ENCODE results near the gene DAPK1.

The DAPK1 gene

DNA sequence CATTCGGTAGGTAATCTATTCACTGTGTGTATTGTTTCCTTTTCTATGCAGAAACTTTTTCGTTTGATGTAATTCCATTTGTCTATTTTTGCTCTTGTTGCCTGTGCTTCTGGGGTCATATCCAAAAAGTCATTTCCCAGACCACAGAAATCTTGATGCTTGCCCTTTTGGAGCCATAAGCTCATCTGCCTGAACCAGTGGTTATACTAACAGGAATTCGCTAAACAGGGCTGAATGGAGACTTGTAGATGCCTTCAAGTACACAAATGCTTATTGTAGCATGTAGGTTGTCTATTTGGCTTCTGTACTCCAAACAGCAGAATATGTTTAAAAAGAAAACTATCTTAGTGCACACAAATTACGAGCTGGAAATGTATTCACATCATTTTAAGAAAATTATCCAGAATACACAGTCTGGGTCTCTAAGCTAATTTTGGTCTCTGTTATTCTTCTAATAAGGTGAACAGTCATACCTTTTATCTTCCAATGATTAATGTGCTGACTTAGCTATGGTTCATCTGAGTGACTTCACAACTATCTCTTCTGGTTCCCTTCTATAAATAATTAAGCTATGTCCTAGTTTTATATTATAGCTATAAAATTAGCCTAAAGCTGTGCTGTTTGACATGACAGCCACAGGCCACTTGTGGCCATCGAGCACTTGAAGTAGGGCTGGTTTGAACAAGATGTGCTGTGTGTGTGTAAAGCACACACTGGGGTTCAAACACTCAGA is 87.6 kb downstream of the DAPK1 start:
- Mint-ChIP-seq H3K27ac (no peak overlapping the region), H3K9me3 (no peaks in the 10 kb centered on the region), H3K27me3 (no peaks in the 10 kb centered on the region), H3K36me3 (no peaks in the 10 kb centered on the region), H3K4me1 (no peaks in the 10 kb centered on the region), H3K4me3 (no peak overlapping the region)
- DNase-seq = no peak
- ATAC-seq (replicated peaks) = no peak

GRCh38 chr9:87586731-87587355 is 89.2 kb downstream of the DAPK1 start:
- no peaks in the 10 kb centered on the region for H3K36me3 Mint-ChIP-seq

DNA sequence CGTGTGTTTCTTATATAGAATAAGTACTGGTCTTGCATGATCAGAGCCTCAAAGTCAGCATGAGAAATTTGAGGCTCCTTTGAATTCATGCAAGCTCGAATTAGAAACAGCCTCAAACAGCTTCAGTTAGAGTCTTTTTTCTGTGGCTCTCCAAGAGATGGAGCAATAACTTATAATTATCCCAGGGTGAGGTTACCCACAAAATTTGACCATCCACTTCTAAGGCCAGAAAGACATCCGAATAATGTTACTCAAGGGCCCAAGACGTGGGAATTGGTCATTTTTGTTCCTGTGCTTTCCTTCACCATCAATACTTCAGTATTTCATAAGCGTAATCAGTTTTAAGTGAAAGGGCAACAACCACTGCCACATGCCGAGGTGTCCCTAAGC is 89.7 kb downstream of the DAPK1 start:
- ATAC-seq (replicated peaks) (no peak), DNase-seq (no peak)
- Mint-ChIP-seq H3K4me3 (no peak overlapping the region), H3K27ac (no peak overlapping the region), H3K27me3 (no peaks in the 10 kb centered on the region), H3K36me3 (no peaks in the 10 kb centered on the region), H3K9me3 (no peaks in the 10 kb centered on the region), H3K4me1 (no peaks in the 10 kb centered on the region)

More at GRCh38 chr9:87586731-87587355, 89.2 kb downstream of the DAPK1 start:
- no peak for ATAC-seq (replicated peaks)
- H3K4me1 Mint-ChIP-seq = no peaks in the 10 kb centered on the region
- no peaks in the 10 kb centered on the region for H3K9me3 Mint-ChIP-seq
- no peak overlapping the region for H3K27ac Mint-ChIP-seq
- no peak overlapping the region for H3K4me3 Mint-ChIP-seq
- no peaks in the 10 kb centered on the region for H3K27me3 Mint-ChIP-seq
- DNase-seq = no peak

DNA sequence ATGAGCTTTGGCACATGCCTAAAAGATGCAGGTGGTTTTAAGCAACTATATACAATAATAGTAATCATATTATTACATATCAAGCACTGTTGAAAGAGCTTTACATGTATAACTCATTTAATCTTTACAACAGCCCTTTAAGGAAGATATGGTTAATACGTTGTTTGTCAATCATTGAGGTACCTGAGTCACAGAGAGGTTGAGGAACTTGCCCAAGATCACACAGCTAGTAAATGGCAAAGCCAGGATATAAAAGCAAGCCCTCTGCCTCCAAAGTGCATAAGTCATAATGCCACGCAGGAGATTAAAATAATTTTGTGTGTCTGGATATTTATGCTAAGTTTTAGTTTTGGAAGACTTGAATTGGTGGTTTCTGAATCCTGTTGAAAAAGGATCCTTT is 90.2 kb downstream of the DAPK1 start:
- Mint-ChIP-seq H3K36me3 (no peaks in the 10 kb centered on the region), H3K27me3 (no peaks in the 10 kb centered on the region), H3K4me1 (no peaks in the 10 kb centered on the region), H3K9me3 (no peaks in the 10 kb centered on the region), H3K27ac (no peak overlapping the region), H3K4me3 (no peak overlapping the region)
- no peak for ATAC-seq (replicated peaks)
- DNase-seq = no peak

DNA sequence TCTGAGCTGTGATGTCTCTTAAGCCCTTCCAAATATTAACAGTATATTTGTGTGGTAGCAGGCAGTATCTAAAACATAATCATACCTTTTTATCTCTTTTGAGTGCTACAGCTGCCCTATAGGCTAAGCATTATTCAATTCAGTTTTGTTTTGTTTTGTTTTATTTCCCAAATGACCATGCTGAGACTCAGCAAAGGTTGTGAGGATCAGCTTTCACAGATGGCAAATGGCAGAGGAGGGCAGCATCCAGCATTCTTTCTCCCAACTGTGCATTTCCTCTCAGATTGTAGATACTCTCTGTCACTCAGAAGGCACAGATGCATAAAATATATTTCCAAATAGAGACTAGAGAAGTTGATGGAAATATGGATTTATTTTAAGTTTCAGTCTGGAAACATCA is 90.7 kb downstream of the DAPK1 start:
- no peak overlapping the region for H3K27ac Mint-ChIP-seq
- no peak overlapping the region for H3K4me3 Mint-ChIP-seq
- ATAC-seq (replicated peaks) (no peak), DNase-seq (no peak)
- no peaks in the 10 kb centered on the region for H3K9me3 Mint-ChIP-seq
- no peaks in the 10 kb centered on the region for H3K27me3 Mint-ChIP-seq
- H3K4me1 Mint-ChIP-seq = no peaks in the 10 kb centered on the region
- no peaks in the 10 kb centered on the region for H3K36me3 Mint-ChIP-seq

GRCh38 chr9:87590996-87591395 is 93.3 kb downstream of the DAPK1 start:
- DNase-seq (no peak), ATAC-seq (replicated peaks) (no peak)
- Mint-ChIP-seq H3K27ac (no peak overlapping the region), H3K4me3 (no peak overlapping the region), H3K36me3 (no peaks in the 10 kb centered on the region), H3K27me3 (no peaks in the 10 kb centered on the region), H3K4me1 (no peaks in the 10 kb centered on the region), H3K9me3 (no peaks in the 10 kb centered on the region)

GRCh38 chr9:87592554-87593358 is 95.1 kb downstream of the DAPK1 start:
- no peak overlapping the region for H3K27ac Mint-ChIP-seq
- DNase-seq (no peak), ATAC-seq (replicated peaks) (no peak)
- no peaks in the 10 kb centered on the region for H3K9me3 Mint-ChIP-seq
- no peaks in the 10 kb centered on the region for H3K27me3 Mint-ChIP-seq
- H3K4me3 Mint-ChIP-seq = no peak overlapping the region
- no peaks in the 10 kb centered on the region for H3K4me1 Mint-ChIP-seq
- no peaks in the 10 kb centered on the region for H3K36me3 Mint-ChIP-seq

GRCh38 chr9:87593359-87593980 is 95.8 kb downstream of the DAPK1 start:
- Mint-ChIP-seq H3K27ac (no peak overlapping the region), H3K4me1 (no peaks in the 10 kb centered on the region), H3K36me3 (no peaks in the 10 kb centered on the region), H3K27me3 (no peaks in the 10 kb centered on the region), H3K4me3 (no peak overlapping the region), H3K9me3 (no peaks in the 10 kb centered on the region)
- ATAC-seq (replicated peaks) (no peak), DNase-seq (no peak)

DNA sequence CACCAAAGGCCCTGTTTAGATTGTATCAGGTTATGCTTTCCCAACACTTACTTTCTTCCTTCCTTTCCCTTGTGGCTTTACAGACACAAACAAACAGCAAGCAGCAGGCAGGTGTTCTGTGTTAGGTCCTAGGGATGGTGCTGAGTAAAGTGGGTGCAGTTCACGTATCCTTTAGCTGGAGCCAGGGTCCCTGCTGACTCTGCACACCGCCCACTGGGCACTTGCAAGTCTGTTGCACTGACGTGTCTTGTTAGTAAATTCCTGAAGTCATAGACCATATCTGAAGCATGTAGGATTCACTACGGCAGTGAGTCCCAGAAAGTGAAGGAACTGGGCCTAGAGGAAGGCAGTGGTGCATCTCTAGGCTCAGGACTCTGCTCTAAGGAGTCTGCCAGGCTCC is 96.5 kb downstream of the DAPK1 start:
- DNase-seq = no peak
- ATAC-seq (replicated peaks) = no peak
- no peaks in the 10 kb centered on the region for H3K9me3 Mint-ChIP-seq
- H3K27ac Mint-ChIP-seq = no peak overlapping the region
- no peaks in the 10 kb centered on the region for H3K36me3 Mint-ChIP-seq
- H3K4me1 Mint-ChIP-seq = no peaks in the 10 kb centered on the region
- H3K4me3 Mint-ChIP-seq = no peak overlapping the region
- no peaks in the 10 kb centered on the region for H3K27me3 Mint-ChIP-seq

GRCh38 chr9:87594662-87595061 is 97.0 kb downstream of the DAPK1 start:
- H3K4me3 Mint-ChIP-seq = no peak overlapping the region
- no peak overlapping the region for H3K27ac Mint-ChIP-seq

GRCh38 chr9:87595610-87596009 is 97.9 kb downstream of the DAPK1 start:
- no peak for DNase-seq
- no peak for ATAC-seq (replicated peaks)
- H3K27me3 Mint-ChIP-seq = no peaks in the 10 kb centered on the region
- H3K4me1 Mint-ChIP-seq = no peaks in the 10 kb centered on the region
- no peak overlapping the region for H3K4me3 Mint-ChIP-seq
- no peak overlapping the region for H3K27ac Mint-ChIP-seq
- no peaks in the 10 kb centered on the region for H3K9me3 Mint-ChIP-seq
- H3K36me3 Mint-ChIP-seq = no peaks in the 10 kb centered on the region

More at GRCh38 chr9:87594662-87595061, 97.0 kb downstream of the DAPK1 start:
- H3K36me3 Mint-ChIP-seq = no peaks in the 10 kb centered on the region
- no peaks in the 10 kb centered on the region for H3K9me3 Mint-ChIP-seq
- ATAC-seq (replicated peaks) = no peak
- no peaks in the 10 kb centered on the region for H3K27me3 Mint-ChIP-seq
- DNase-seq = no peak
- H3K4me1 Mint-ChIP-seq = no peaks in the 10 kb centered on the region

GRCh38 chr9:87596862-87597261 is 99.2 kb downstream of the DAPK1 start:
- Mint-ChIP-seq H3K4me3 (no peak overlapping the region), H3K9me3 (no peaks in the 10 kb centered on the region), H3K4me1 (no peaks in the 10 kb centered on the region), H3K27me3 (peaks cover 0 to 3% of the 10 kb centered on the region in 2 donors), H3K36me3 (no peaks in the 10 kb centered on the region), H3K27ac (no peak overlapping the region)
- no peak for DNase-seq
- ATAC-seq (replicated peaks) = no peak

- no peak for DNase-seq
- H3K9me3 Mint-ChIP-seq = no peaks in the 10 kb centered on the region
- ATAC-seq (replicated peaks) = no peak
- H3K36me3 Mint-ChIP-seq = no peaks in the 10 kb centered on the region
- H3K27ac Mint-ChIP-seq = no peak overlapping the region
- H3K4me1 Mint-ChIP-seq = no peaks in the 10 kb centered on the region
- no peak overlapping the region for H3K4me3 Mint-ChIP-seq
- peaks cover 0 to 5% of the 10 kb centered on the region in 2 donors for H3K27me3 Mint-ChIP-seq
Observed at GRCh38 chr9:87597710-87598443, 100.2 kb downstream of the DAPK1 start.

Data from stimulated activated naive B cell treated with anti-CD40 and anti-IgM and Interleukin-4, amounts not matched to agents 10 μg/mL and 1 μg/mL and 100 μg/mL, for 72 hours (primary cell).